Skeletal muscle tissue (tissue), 4 donors: ENCODE results near the gene GPSM1. TPM values are rescaled to one million over a fixed set of nuclear protein-coding genes. Genes with fewer than 3 reads are reported as not detected.

Experiments
- H3K27ac ChIP-seq: one replicate; pipeline ENCODE4 v1.7.0; 2013; ENCODE audit warnings: mild to moderate bottlenecking, low read depth, low read length, inconsistent platforms
- H3K27me3 ChIP-seq, 3 donors: one replicate each; pipeline ENCODE4 v1.7.0; 2013; ENCODE audit warnings: low read length in 3 of 3; ENCODE audit not compliant: control insufficient read depth in 3 of 3, insufficient read depth in 3 of 3
- H3K36me3 ChIP-seq, 3 donors: one replicate each; pipeline ENCODE4 v1.7.0; 2013; ENCODE audit warnings: low read length in 3 of 3; ENCODE audit not compliant: control insufficient read depth in 3 of 3, insufficient read depth in 3 of 3
- H3K4me1 ChIP-seq, 3 donors: one replicate each; pipeline ENCODE4 v1.7.0; 2013; ENCODE audit warnings: low read length in 3 of 3, mild to moderate bottlenecking in 3 of 3; ENCODE audit not compliant: control insufficient read depth in 3 of 3, insufficient read depth in 3 of 3
- H3K4me3 ChIP-seq, 3 donors: one replicate each; pipeline ENCODE4 v1.7.0; 2013; ENCODE audit warnings: low read length in 3 of 3
- H3K9ac ChIP-seq, 3 donors: one replicate each; pipeline ENCODE4 v1.7.0; 2013; ENCODE audit warnings: low read length in 3 of 3, mild to moderate bottlenecking in 3 of 3, moderate library complexity in 2 of 3, low read depth in 1 of 3
- H3K9me3 ChIP-seq, 3 donors: one replicate each; pipeline ENCODE4 v1.7.0; 2013; ENCODE audit warnings: low read length in 3 of 3; ENCODE audit not compliant: control insufficient read depth in 3 of 3
- total RNA-seq: library from RNA; depleted of rRNA; stranded (reverse); fragments of >200 nt; gene quantifications from one replicate; pipeline ENCODE4 v1.2.3, GENCODE V29; 2014
- donor health status: Osteomylitis.

GPSM1 gene
- total RNA-seq, 1 donor from 2014 or later: 14.1 TPM

- no peak overlapping the region for H3K4me3 ChIP-seq
- no peaks in the 10 kb centered on the region for H3K36me3 ChIP-seq
- H3K27me3 ChIP-seq: peaks cover 0 to 20% (median 6%) of the 10 kb centered on the region in 3 donors
- H3K9ac ChIP-seq: no peak overlapping the region
- H3K27ac ChIP-seq: no peak overlapping the region
- H3K4me1 ChIP-seq: peaks cover 0 to 6% (median 0%) of the 10 kb centered on the region in 3 donors
- H3K9me3 ChIP-seq: no peaks in the 10 kb centered on the region
Observed at GRCh38 chr9:136336881-136337280, 9.5 kb downstream of the GPSM1 start.

GRCh38 chr9:136337416-136338395, 10.4 kb downstream of the GPSM1 start:
- Histone ChIP-seq H3K27me3 (peaks cover 0 to 26% (median 12%) of the 10 kb centered on the region in 3 donors), H3K4me3 (no peak overlapping the region), H3K9me3 (no peaks in the 10 kb centered on the region), H3K27ac (no peak overlapping the region), H3K4me1 (peaks cover 0 to 10% (median 0%) of the 10 kb centered on the region in 3 donors), H3K36me3 (no peaks in the 10 kb centered on the region), H3K9ac (no peak overlapping the region)

GRCh38 chr9:136338511-136338910, 11.2 kb downstream of the GPSM1 start:
- no peak overlapping the region for H3K9ac ChIP-seq
- H3K9me3 ChIP-seq: no peaks in the 10 kb centered on the region
- H3K27me3 ChIP-seq: peaks cover 0 to 31% (median 17%) of the 10 kb centered on the region in 3 donors
- peaks cover 0 to 10% (median 0%) of the 10 kb centered on the region in 3 donors for H3K4me1 ChIP-seq
- no peak overlapping the region for H3K4me3 ChIP-seq
- no peaks in the 10 kb centered on the region for H3K36me3 ChIP-seq
- no peak overlapping the region for H3K27ac ChIP-seq

- H3K4me3 ChIP-seq: no peak overlapping the region
- no peak overlapping the region for H3K27ac ChIP-seq
- H3K9ac ChIP-seq: no peak overlapping the region
- H3K36me3 ChIP-seq: no peaks in the 10 kb centered on the region
- H3K9me3 ChIP-seq: no peaks in the 10 kb centered on the region
- peaks cover 0 to 35% (median 23%) of the 10 kb centered on the region in 3 donors for H3K27me3 ChIP-seq
- H3K4me1 ChIP-seq: peaks cover 0 to 10% (median 0%) of the 10 kb centered on the region in 3 donors
Observed at GRCh38 chr9:136339173-136339957, 12.0 kb downstream of the GPSM1 start.

- H3K9ac ChIP-seq: no peak overlapping the region
Observed at GRCh38 chr9:136339958-136340310, 12.6 kb downstream of the GPSM1 start.

GRCh38 chr9:136340356-136341041, 13.2 kb downstream of the GPSM1 start:
- no peak overlapping the region for H3K9ac ChIP-seq
- H3K4me3 ChIP-seq: no peak overlapping the region
- H3K4me1 ChIP-seq: peaks cover 2 to 13% (median 3%) of the 10 kb centered on the region in 3 donors
- H3K9me3 ChIP-seq: no peaks in the 10 kb centered on the region
- peaks cover 9 to 44% (median 27%) of the 10 kb centered on the region in 3 donors for H3K27me3 ChIP-seq
- H3K36me3 ChIP-seq: no peaks in the 10 kb centered on the region
- H3K27ac ChIP-seq: no peak overlapping the region

More at GRCh38 chr9:136339958-136340310, 12.6 kb downstream of the GPSM1 start:
- no peak overlapping the region for H3K4me3 ChIP-seq
- no peak overlapping the region for H3K27ac ChIP-seq
- H3K27me3 ChIP-seq: peaks cover 3 to 41% (median 27%) of the 10 kb centered on the region in 3 donors
- no peaks in the 10 kb centered on the region for H3K9me3 ChIP-seq
- H3K4me1 ChIP-seq: peaks cover 0 to 12% (median 2%) of the 10 kb centered on the region in 3 donors
- no peaks in the 10 kb centered on the region for H3K36me3 ChIP-seq

GRCh38 chr9:136341042-136341655, 13.8 kb downstream of the GPSM1 start:
- H3K4me1 ChIP-seq: peaks cover 2 to 16% (median 6%) of the 10 kb centered on the region in 3 donors
- H3K4me3 ChIP-seq: no peak overlapping the region
- H3K9me3 ChIP-seq: no peaks in the 10 kb centered on the region
- H3K9ac ChIP-seq: no peak overlapping the region
- no peak overlapping the region for H3K27ac ChIP-seq
- peaks cover 12 to 47% (median 27%) of the 10 kb centered on the region in 3 donors for H3K27me3 ChIP-seq
- H3K36me3 ChIP-seq: no peaks in the 10 kb centered on the region

- no peaks in the 10 kb centered on the region for H3K36me3 ChIP-seq
- no peak overlapping the region for H3K9ac ChIP-seq
- H3K9me3 ChIP-seq: no peaks in the 10 kb centered on the region
- no peak overlapping the region for H3K4me3 ChIP-seq
- H3K27ac ChIP-seq: no peak overlapping the region
- peaks cover 16 to 53% (median 32%) of the 10 kb centered on the region in 3 donors for H3K27me3 ChIP-seq
- peaks cover 2 to 17% (median 7%) of the 10 kb centered on the region in 3 donors for H3K4me1 ChIP-seq
Observed at GRCh38 chr9:136341769-136342168, 14.4 kb downstream of the GPSM1 start.
